Liver (tissue), 3 donors: ENCODE data around the gene CAPNS2.

ENCODE experiments used
- ATF3 ChIP-seq: IDR thresholded peaks from 2 replicates; pipeline ENCODE4 v1.6.1; 2016; ENCODE audit warnings: antibody characterized with exemption
- CTCF ChIP-seq: fragments of 150-350 bp; IDR thresholded peaks from 2 replicates; pipeline ENCODE4 v1.5.1; 2017; ENCODE audit warnings: improper control_type of control experiment, low read depth, low read length; ENCODE audit not compliant: missing input control
- FOXA2 ChIP-seq: IDR thresholded peaks from 2 replicates; pipeline ENCODE4 v1.6.1; 2016; ENCODE audit warnings: antibody characterized with exemption
- JUND ChIP-seq, 2 donors: IDR thresholded peaks; 2 replicates each; pipeline ENCODE4 v1.6.1; 2016; ENCODE audit warnings: antibody characterized with exemption in 2 of 2
- MAX ChIP-seq: IDR thresholded peaks from 2 replicates; pipeline ENCODE4 v1.6.1; 2016; ENCODE audit warnings: antibody characterized with exemption
- RAD21 ChIP-seq, 2 donors: IDR thresholded peaks; 2 replicates each; pipeline ENCODE4 v1.6.1; 2016; ENCODE audit warnings: antibody characterized with exemption in 2 of 2, mild to moderate bottlenecking in 2 of 2
- REST ChIP-seq: IDR thresholded peaks from 2 replicates; pipeline ENCODE4 v1.6.1; 2016; ENCODE audit warnings: antibody characterized with exemption, mild to moderate bottlenecking
- TAF1 ChIP-seq: conservative IDR thresholded peaks from 2 replicates; pipeline ENCODE4 v1.6.1; 2016; ENCODE audit warnings: antibody characterized with exemption, mild to moderate bottlenecking
- donor health status: healthy.
- donor health status: healthy.

GRCh38 chr16:55530316-55530856 lies 36.1 kb upstream of the CAPNS2 start:
- TF ChIP-seq REST: no peak
- TF ChIP-seq RAD21 (IDR thresholded peaks at IDR 0.05): no peak
- TF ChIP-seq CTCF: no peak
- TF ChIP-seq TAF1: no peak
- no peak for TF ChIP-seq FOXA2
- no peak for TF ChIP-seq MAX
- no peak for TF ChIP-seq JUND (IDR thresholded peaks at IDR 0.05)
- TF ChIP-seq ATF3: no peak
